Calu3 (cell line): ENCODE measurements around the gene HHATL. TPM values are rescaled to one million over a fixed set of nuclear protein-coding genes. Genes with fewer than 3 reads are reported as not detected.

Source experiments
- BruUV-seq: library from RNA; stranded (reverse); fragments of 400-500 nt; replicated peaks from 2 replicates; lab custom pipeline; 2021; lab: Mats Ljungman, UMichigan
- CTCF ChIA-PET: fragments of 300-600 bp; sonication (Branson Sonifier 250); formaldehyde crosslinking; loops from one replicate; lab custom pipeline; 2022; ENCODE audit warnings: antibody characterized with exemption; lab: Charles Lee
- DNase-seq: peaks from one replicate; pipeline ENCODE4 v3.0.0; 2022
- H3K27ac Mint-ChIP-seq: one replicate; pipeline ENCODE4 v1.8.0; 2022; ENCODE audit warnings: mixed read lengths; ENCODE audit not compliant: unreplicated experiment
- H3K27me3 Mint-ChIP-seq: one replicate; pipeline ENCODE4 v1.8.0; 2022; ENCODE audit warnings: mixed read lengths; ENCODE audit not compliant: unreplicated experiment
- H3K36me3 Mint-ChIP-seq: one replicate; pipeline ENCODE4 v1.8.0; 2022; ENCODE audit warnings: mild to moderate bottlenecking, moderate library complexity, mixed read lengths; ENCODE audit not compliant: insufficient read depth, unreplicated experiment
- H3K4me1 Mint-ChIP-seq: one replicate; pipeline ENCODE4 v1.8.0; 2022; ENCODE audit warnings: mild to moderate bottlenecking, low read depth, mixed read lengths; ENCODE audit not compliant: unreplicated experiment
- H3K4me3 Mint-ChIP-seq: one replicate; pipeline ENCODE4 v1.8.0; 2022; ENCODE audit warnings: mild to moderate bottlenecking, low read depth, moderate library complexity, mixed read lengths; ENCODE audit not compliant: unreplicated experiment
- H3K9me3 Mint-ChIP-seq: one replicate; pipeline ENCODE4 v1.8.0; 2022; ENCODE audit warnings: low read depth, mixed read lengths; ENCODE audit not compliant: unreplicated experiment
- intact Hi-C: fragments of 100-400 bp; cut with micrococcal nuclease; formaldehyde crosslinking; loops from one replicate; pipeline ENCODE4 v1.10.0; 2022; ENCODE audit not compliant: unreplicated experiment
- total RNA-seq: library from RNA; stranded (reverse); gene quantifications from 2 replicates; pipeline ENCODE4 v1.2.3, GENCODE V29; 2022
- TF ChIP-seq, protein P1 (sequence below): fragments of 200-600 bp; IDR thresholded peaks from one replicate; pipeline ENCODE4 v1.8.0; 2022; ENCODE audit warnings: antibody characterized with exemption; ENCODE audit not compliant: unreplicated experiment

Gene HHATL
- total RNA-seq, 1 experiment from 2014 or later = not detected

DNA sequence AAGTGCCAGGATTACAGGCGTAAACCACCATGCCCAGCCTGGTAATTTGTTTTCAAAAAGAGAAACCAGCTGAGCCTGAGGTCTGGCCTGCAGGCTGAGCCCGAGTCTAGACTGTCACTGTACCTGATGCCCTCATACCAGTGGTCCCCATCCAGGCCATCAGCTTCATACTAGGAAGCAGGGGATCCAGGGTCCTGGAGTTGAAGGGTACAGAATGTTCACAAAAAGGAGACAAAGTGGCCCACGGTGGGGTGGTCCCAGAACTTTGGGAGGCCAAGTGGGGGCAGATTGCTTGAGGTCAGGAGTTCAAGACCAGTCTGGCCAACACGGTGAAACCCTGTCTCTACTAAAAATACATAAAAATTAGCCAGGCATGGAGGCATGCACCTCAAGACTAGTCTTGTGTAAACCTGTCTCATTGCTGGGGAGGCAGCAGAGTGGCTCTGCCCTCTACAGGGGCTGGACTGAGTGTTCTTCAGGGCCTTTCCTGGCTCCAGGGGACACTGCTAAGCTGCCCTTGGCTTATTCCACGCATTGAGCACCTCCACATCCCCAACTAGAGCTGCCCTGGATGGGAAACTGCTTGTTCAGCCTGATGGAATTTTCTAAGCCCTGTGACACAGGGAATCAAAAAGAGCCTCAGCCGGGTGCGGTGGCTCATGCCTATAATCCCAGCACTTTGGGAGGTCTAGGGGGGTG, 7.9 kb upstream of the HHATL start:
- DNase-seq = no peak
- BruUV-seq = no TSS peak
- Mint-ChIP-seq H3K27ac (no peak overlapping the region), H3K4me3 (no peak overlapping the region), H3K27me3 (peaks cover 71% of the 10 kb centered on the region), H3K36me3 (no peaks in the 10 kb centered on the region), H3K9me3 (no peaks in the 10 kb centered on the region), H3K4me1 (no peaks in the 10 kb centered on the region)
- intact Hi-C loops = no loop called here
- CTCF ChIA-PET = interaction anchor here (0.7 kb wide), 1 partner anchor 117 kb away, joined by 3 read pairs; no protein-coding TSS in a partner anchor
- TF ChIP-seq, protein P1, sequence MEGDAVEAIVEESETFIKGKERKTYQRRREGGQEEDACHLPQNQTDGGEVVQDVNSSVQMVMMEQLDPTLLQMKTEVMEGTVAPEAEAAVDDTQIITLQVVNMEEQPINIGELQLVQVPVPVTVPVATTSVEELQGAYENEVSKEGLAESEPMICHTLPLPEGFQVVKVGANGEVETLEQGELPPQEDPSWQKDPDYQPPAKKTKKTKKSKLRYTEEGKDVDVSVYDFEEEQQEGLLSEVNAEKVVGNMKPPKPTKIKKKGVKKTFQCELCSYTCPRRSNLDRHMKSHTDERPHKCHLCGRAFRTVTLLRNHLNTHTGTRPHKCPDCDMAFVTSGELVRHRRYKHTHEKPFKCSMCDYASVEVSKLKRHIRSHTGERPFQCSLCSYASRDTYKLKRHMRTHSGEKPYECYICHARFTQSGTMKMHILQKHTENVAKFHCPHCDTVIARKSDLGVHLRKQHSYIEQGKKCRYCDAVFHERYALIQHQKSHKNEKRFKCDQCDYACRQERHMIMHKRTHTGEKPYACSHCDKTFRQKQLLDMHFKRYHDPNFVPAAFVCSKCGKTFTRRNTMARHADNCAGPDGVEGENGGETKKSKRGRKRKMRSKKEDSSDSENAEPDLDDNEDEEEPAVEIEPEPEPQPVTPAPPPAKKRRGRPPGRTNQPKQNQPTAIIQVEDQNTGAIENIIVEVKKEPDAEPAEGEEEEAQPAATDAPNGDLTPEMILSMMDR = no peak

DNA sequence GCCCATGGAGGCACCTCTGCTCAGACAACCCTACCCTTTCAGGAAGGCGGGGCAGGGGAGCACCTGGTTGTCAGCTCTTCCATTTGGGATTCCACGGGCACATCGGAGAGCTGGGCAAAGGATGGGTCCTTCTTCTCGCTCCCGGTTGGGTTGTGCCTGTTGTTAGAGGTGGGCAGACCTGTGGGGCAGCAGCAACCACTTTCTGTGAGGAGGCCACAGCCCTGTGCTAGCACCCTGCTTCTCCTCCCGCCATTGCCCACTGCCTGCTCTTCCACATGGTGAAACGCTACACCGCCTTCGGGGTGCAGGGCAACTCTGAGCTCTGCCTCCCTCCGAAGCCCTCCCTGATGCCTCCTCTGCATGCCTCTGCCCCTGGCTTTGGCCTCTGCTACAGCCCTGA, 7.0 kb upstream of the HHATL start:
- Mint-ChIP-seq H3K27ac (no peak overlapping the region), H3K4me1 (no peaks in the 10 kb centered on the region), H3K27me3 (peaks cover 79% of the 10 kb centered on the region), H3K4me3 (no peak overlapping the region), H3K9me3 (no peaks in the 10 kb centered on the region), H3K36me3 (no peaks in the 10 kb centered on the region)
- intact Hi-C loops = no loop called here
- TF ChIP-seq, protein P1 = no peak
- no peak for DNase-seq
- CTCF ChIA-PET = no interaction called here
- BruUV-seq = no TSS peak

DNA sequence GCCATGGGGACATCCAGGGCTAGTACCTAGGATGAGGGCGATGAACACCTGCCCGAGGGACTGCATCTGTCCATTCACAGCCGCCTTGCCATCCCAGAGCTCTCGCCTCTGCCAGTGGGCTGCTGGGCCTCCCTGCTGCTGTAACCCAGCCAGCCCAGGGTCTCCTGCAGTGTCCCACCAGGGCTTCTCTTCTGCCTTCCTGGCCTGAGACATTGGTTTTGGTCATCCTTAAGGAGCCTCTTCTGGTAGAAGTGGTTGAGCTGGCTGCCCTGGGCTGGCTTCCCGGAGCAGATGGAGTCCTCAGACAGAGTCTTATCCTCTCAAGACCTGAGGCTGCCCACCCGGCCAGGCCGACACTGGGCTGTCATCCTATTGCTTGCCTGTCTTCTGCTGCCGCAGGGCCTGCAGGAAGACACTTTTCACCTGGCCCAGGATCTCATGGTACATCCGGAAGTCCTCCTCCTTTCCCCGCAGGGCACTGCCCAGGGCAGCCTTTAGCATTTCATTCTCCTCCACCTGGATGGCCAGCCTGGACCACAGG, 6.1 kb upstream of the HHATL start:
- Mint-ChIP-seq H3K4me1 (no peaks in the 10 kb centered on the region), H3K36me3 (no peaks in the 10 kb centered on the region), H3K4me3 (no peak overlapping the region), H3K27ac (no peak overlapping the region), H3K27me3 (peaks cover 79% of the 10 kb centered on the region), H3K9me3 (no peaks in the 10 kb centered on the region)
- no peak for DNase-seq
- no TSS peak for BruUV-seq
- TF ChIP-seq, protein P1 = no peak
- intact Hi-C loops = no loop called here
- CTCF ChIA-PET = no interaction called here

DNA sequence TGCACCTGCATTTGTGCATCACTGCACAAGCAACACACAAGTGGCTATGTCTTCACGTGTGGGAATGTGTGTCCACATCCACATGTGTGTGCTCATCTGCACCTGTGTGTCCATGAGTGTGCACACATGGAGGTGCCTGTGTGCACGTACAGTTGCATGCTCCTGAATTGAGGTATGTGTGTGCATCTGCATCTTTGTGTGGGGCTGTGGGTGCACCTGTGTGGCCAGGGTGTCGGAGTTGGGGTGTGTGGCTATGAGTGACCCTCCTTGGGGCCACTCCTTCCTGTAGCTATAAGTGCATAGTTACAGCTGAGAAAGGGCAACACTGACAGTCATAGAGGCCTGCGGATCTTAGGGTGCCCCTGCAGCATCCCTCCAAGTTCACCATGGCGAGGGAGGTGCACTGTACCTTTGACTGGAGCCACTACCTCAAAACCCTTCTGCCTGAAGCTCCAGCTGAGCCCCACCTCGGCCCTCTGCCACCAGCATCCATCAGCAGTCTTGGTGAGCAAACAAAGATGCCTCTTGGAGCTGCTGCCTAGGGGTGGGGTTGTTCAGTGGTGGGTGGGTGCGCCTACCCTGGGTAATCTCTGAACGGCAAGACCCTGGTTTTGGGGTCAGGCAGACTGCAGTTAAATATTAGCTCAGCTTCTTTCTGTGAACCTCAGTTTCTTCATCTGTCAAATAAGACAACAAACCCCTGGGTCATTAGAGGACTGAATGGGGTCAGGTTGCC, 5.2 kb upstream of the HHATL start:
- H3K27ac Mint-ChIP-seq = no peak overlapping the region
- peaks cover 84% of the 10 kb centered on the region for H3K27me3 Mint-ChIP-seq
- intact Hi-C loops = no loop called here
- TF ChIP-seq, protein P1 = no peak
- H3K36me3 Mint-ChIP-seq = no peaks in the 10 kb centered on the region
- H3K9me3 Mint-ChIP-seq = no peaks in the 10 kb centered on the region
- H3K4me1 Mint-ChIP-seq = no peaks in the 10 kb centered on the region
- H3K4me3 Mint-ChIP-seq = no peak overlapping the region
- CTCF ChIA-PET = no interaction called here
- DNase-seq = no peak
- BruUV-seq = no TSS peak
